ENCODE results near the gene P4HA3. TPM values are rescaled to one million over a fixed set of nuclear protein-coding genes. Genes with fewer than 3 reads are reported as not detected.
"Not testable (repeated sequence)": the region's sequence is repeated elsewhere in the genome, so short reads cannot be mapped to it uniquely, and the experiment has no call there.

Gene P4HA3
- total RNA-seq, 1 experiment from 2014 or later, result 3.7 TPM

DNA sequence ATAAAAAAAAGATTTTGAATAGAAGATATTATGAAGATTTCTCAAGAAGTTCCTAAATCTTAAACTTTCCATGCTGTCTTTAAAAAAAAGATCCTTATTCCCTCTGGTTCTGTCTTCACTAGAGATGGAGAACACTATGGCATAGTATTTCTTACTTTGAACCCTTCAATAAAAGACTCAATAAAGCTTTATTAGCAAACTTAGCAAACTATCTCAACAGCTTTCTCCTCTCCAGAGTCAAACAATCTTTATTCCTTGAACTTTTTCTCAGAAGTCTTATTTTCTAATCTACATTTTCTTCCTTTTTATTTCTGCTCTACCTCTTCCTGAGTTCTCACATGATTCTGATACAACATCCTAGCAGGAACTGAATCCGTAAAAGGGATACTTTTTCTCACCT lies 21.8 kb upstream of the P4HA3 start:
- Histone ChIP-seq H3K4me2 (ENCODE audit: low read length) (no peak overlapping the region), H3K4me1 (ENCODE audit: insufficient read depth, low read length) (peaks cover 14% of the 10 kb centered on the region), H3K9me2 (replicated peaks; ENCODE audit: low read length) (no peaks in the 10 kb centered on the region), H3K79me2 (ENCODE audit: low read length) (no peaks in the 10 kb centered on the region), H3F3A (ENCODE audit: low read length, unreplicated experiment) (no peaks in the 10 kb centered on the region), H4K20me1 (ENCODE audit: low read length) (no peaks in the 10 kb centered on the region), H3K9me3 (ENCODE audit: low read length) (no peaks in the 10 kb centered on the region), H2AFZ (ENCODE audit: low read length) (no peak overlapping the region), H3K4me3 (ENCODE audit: low read length) (no peak overlapping the region), H3K27me3 (ENCODE audit: low read length) (no peaks in the 10 kb centered on the region), H3K36me3 (ENCODE audit: low read depth, low read length) (no peaks in the 10 kb centered on the region), H3K27ac (ENCODE audit: low read length) (no peak overlapping the region), H3K9ac (ENCODE audit: low read length) (no peak overlapping the region)
- ChIA-PET CTCF (no interaction called here), POLR2A (ENCODE audit: unreplicated experiment) (no interaction called here)
- no TSS peak for BruUV-seq (replicated peaks)
- no peak for DNase-seq
- TF ChIP-seq, protein P1, sequence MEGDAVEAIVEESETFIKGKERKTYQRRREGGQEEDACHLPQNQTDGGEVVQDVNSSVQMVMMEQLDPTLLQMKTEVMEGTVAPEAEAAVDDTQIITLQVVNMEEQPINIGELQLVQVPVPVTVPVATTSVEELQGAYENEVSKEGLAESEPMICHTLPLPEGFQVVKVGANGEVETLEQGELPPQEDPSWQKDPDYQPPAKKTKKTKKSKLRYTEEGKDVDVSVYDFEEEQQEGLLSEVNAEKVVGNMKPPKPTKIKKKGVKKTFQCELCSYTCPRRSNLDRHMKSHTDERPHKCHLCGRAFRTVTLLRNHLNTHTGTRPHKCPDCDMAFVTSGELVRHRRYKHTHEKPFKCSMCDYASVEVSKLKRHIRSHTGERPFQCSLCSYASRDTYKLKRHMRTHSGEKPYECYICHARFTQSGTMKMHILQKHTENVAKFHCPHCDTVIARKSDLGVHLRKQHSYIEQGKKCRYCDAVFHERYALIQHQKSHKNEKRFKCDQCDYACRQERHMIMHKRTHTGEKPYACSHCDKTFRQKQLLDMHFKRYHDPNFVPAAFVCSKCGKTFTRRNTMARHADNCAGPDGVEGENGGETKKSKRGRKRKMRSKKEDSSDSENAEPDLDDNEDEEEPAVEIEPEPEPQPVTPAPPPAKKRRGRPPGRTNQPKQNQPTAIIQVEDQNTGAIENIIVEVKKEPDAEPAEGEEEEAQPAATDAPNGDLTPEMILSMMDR (conservative IDR thresholded peaks at IDR 0.05; ENCODE audit: low read depth, low read length), result no peak
- TF ChIP-seq EZH2 (IDR thresholded peaks at IDR 0.05; ENCODE audit: low read length, unreplicated experiment), result no peak
- TF ChIP-seq EZH2phosphoT487 (IDR thresholded peaks at IDR 0.05; ENCODE audit: borderline replicate concordance, low read length), result no peak
- intact Hi-C loops (cut with micrococcal nuclease), result loop anchor here (5.0 kb wide), 1 partner anchor 39 kb away; no protein-coding TSS in a partner anchor
- ATAC-seq, result no peak

DNA sequence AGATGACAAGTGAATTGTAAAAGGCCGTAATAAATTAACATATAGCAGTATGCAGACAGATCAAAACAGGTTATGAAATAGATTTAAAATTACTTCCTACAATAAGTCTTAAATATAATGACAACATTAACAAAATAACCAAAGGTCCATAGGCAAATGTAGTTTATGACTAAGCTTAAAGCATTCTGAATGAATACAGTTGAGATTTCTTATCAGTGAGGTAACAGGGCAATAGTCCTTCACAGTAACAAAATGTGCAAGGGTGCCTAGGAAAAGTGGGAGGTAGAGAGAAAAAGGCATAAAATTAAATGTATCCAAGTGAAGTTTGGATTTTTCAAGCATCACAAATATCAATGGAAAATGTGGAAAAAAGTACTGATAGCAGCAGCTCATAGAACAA lies 20.9 kb upstream of the P4HA3 start:
- Histone ChIP-seq H3K9me2 (replicated peaks; ENCODE audit: low read length) (no peaks in the 10 kb centered on the region), H3K36me3 (ENCODE audit: low read depth, low read length) (no peaks in the 10 kb centered on the region), H4K20me1 (ENCODE audit: low read length) (no peaks in the 10 kb centered on the region), H3K4me2 (ENCODE audit: low read length) (no peak overlapping the region), H3K79me2 (ENCODE audit: low read length) (no peaks in the 10 kb centered on the region), H3K4me1 (ENCODE audit: insufficient read depth, low read length) (peaks cover 14% of the 10 kb centered on the region), H2AFZ (ENCODE audit: low read length) (no peak overlapping the region), H3K27me3 (ENCODE audit: low read length) (no peaks in the 10 kb centered on the region), H3F3A (ENCODE audit: low read length, unreplicated experiment) (no peaks in the 10 kb centered on the region), H3K27ac (ENCODE audit: low read length) (no peak overlapping the region), H3K9me3 (ENCODE audit: low read length) (no peaks in the 10 kb centered on the region), H3K9ac (ENCODE audit: low read length) (no peak overlapping the region), H3K4me3 (ENCODE audit: low read length) (no peak overlapping the region)
- ChIA-PET CTCF (no interaction called here), POLR2A (ENCODE audit: unreplicated experiment) (no interaction called here)
- TF ChIP-seq, protein P1 (conservative IDR thresholded peaks at IDR 0.05; ENCODE audit: low read depth, low read length), result no peak
- TF ChIP-seq EZH2 (IDR thresholded peaks at IDR 0.05; ENCODE audit: low read length, unreplicated experiment) (no peak), EZH2phosphoT487 (IDR thresholded peaks at IDR 0.05; ENCODE audit: borderline replicate concordance, low read length) (no peak)
- intact Hi-C loops (cut with micrococcal nuclease), result loop anchor here (5.0 kb wide), 1 partner anchor 40 kb away; no protein-coding TSS in a partner anchor
- no TSS peak for BruUV-seq (replicated peaks)
- DNase-seq (no peak), ATAC-seq (no peak)

DNA sequence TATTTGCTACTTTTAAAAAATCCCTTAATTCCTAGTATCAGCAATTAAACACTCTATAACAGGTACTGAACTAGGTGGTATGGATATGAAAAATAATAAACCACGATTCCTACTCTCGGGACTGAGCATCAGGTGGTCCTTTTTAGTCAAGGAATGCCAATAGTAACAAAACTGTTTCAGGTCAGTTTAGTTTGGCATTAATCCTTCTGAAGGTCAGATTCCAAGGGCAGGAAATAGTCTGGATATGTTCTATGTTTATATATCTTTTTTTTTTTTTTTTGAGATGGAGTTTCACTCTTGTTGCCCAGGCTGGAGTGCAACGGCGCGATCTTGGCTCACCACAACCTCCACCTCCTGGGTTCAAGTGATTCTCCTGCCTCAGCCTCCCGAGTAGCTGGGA lies 19.6 kb upstream of the P4HA3 start:
- H3K9me3 ChIP-seq (ENCODE audit: low read length); H3K36me3 ChIP-seq (ENCODE audit: low read depth, low read length); H3F3A ChIP-seq (ENCODE audit: low read length, unreplicated experiment); H3K27ac ChIP-seq (ENCODE audit: low read length); H3K27me3 ChIP-seq (ENCODE audit: low read length); CTCF ChIA-PET; DNase-seq; H2AFZ ChIP-seq (ENCODE audit: low read length); BruUV-seq (replicated peaks); H3K79me2 ChIP-seq (ENCODE audit: low read length); H4K20me1 ChIP-seq (ENCODE audit: low read length); POLR2A ChIA-PET (ENCODE audit: unreplicated experiment); H3K9me2 ChIP-seq (replicated peaks; ENCODE audit: low read length); H3K9ac ChIP-seq (ENCODE audit: low read length); ATAC-seq; H3K4me3 ChIP-seq (ENCODE audit: low read length): not testable (repeated sequence)
- H3K4me1 ChIP-seq (ENCODE audit: insufficient read depth, low read length), result peaks cover 14% of the 10 kb centered on the region
- 0 out of 2 replicates have a peak overlapping the region, but pooled peaks have one; percentile 2 for H3K4me2 ChIP-seq (ENCODE audit: low read length)
- intact Hi-C loops (cut with micrococcal nuclease), result loop anchor here (5.0 kb wide), 1 partner anchor 41 kb away; no protein-coding TSS in a partner anchor

Measured in PC-3 (cell line).